ENCODE measurements around the gene TSPYL2.

DNA sequence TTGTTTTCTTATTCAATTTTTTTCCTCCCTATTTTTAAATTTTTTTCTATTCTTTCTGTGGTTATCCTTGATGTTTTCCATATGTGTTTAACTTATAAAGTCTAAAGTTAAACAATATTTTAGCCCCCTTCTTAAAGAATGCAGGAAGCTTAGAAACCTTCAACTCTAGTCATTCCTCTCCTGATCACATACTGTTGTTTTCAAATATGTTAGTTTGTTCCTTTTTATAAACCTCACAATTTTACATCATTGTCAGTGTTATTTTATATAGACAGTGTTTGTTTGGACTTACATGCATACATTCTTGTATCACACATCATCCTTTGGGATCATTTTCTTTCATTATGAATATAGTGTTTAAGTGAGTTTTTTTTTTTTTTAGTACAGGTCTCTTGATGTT is 43.3 kb downstream of the TSPYL2 start:
- TF ChIP-seq RARB (CRISPR knock-in tag; IDR thresholded peaks at IDR 0.05) (no peak), ZFP3 (CRISPR knock-in tag; IDR thresholded peaks at IDR 0.05) (no peak), ISL1 (CRISPR knock-in tag; IDR thresholded peaks at IDR 0.05) (no peak), SNAI2 (CRISPR knock-in tag; IDR thresholded peaks at IDR 0.05) (no peak), ZFP30 (CRISPR knock-in tag; IDR thresholded peaks at IDR 0.05) (no peak), ARNTL (CRISPR knock-in tag; IDR thresholded peaks at IDR 0.05; ENCODE audit: borderline replicate concordance, low read depth) (no peak)
- TF ChIP-seq, protein P1, sequence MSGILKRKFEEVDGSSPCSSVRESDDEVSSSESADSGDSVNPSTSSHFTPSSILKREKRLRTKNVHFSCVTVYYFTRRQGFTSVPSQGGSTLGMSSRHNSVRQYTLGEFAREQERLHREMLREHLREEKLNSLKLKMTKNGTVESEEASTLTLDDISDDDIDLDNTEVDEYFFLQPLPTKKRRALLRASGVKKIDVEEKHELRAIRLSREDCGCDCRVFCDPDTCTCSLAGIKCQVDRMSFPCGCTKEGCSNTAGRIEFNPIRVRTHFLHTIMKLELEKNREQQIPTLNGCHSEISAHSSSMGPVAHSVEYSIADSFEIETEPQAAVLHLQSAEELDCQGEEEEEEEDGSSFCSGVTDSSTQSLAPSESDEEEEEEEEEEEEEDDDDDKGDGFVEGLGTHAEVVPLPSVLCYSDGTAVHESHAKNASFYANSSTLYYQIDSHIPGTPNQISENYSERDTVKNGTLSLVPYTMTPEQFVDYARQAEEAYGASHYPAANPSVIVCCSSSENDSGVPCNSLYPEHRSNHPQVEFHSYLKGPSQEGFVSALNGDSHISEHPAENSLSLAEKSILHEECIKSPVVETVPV (CRISPR knock-in tag; IDR thresholded peaks at IDR 0.05), result no peak
- TF ChIP-seq, protein P2, sequence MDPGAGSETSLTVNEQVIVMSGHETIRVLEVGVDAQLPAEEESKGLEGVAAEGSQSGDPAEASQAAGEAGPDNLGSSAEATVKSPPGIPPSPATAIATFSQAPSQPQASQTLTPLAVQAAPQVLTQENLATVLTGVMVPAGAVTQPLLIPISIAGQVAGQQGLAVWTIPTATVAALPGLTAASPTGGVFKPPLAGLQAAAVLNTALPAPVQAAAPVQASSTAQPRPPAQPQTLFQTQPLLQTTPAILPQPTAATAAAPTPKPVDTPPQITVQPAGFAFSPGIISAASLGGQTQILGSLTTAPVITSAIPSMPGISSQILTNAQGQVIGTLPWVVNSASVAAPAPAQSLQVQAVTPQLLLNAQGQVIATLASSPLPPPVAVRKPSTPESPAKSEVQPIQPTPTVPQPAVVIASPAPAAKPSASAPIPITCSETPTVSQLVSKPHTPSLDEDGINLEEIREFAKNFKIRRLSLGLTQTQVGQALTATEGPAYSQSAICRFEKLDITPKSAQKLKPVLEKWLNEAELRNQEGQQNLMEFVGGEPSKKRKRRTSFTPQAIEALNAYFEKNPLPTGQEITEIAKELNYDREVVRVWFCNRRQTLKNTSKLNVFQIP (CRISPR knock-in tag; IDR thresholded peaks at IDR 0.05; ENCODE audit: borderline replicate concordance, low read depth), result no peak

Data from SK-N-SH treated with all-trans-retinoic acid at 6 μM for 48 hours (cell line).